Measurements from ENCODE around the gene APOL2.
"Not testable (repeated sequence)": the region's sequence is repeated elsewhere in the genome, so short reads cannot be mapped to it uniquely, and the experiment has no call there.

The APOL2 gene

GRCh38 chr22:36239401-36240171, at the start of gene APOL2:
TSS of gene APOL2 (minus strand) at chr22:36239527. CDS start at chr22:36233162, 6,365 bp downstream.
- DNase-seq (ENCODE audit: low read depth, low spot score) = peak; percentile 64

DNA sequence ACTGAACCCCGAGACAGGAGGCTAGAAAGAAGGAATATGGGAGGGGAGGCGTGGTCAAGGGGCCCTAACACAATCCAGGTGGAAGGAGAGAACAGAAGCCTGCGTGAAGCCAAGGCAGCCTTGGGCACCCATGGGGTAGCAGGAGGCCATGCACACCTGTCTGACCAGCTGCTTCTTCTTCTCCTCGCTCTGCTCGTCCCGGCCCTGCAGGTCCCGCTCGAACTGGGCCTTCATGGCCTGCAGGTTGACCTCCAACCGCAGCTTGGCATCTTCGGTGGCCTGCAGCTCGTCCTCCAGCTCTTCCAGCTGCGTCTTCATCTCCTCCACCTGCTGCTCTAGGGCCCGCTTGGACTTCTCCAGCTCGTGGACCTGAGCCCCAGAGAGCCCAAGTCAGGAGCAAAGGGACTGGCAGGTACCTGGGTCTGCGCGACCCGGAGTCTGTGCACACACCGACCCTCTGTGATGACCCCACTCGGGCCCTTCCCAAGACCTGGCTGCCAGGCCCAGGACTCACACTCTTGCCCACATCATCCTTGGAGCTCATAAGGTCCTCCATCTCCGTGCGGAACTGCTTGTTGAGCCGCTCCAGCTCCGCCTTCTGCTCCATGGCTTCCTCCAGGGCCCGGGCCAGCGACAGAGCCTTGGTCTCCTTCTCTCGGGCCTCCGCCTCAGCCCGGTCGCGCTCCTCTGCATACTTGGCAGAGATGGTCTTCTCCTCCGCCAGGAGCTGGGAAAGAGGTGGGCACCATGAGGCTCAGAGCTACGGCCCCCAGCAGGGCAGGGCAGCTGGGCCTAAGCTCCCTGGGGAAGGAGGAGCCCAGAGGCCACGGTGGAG, 49.5 kb upstream of the APOL2 start:
- no peak for DNase-seq (ENCODE audit: low read depth, low spot score)

DNA sequence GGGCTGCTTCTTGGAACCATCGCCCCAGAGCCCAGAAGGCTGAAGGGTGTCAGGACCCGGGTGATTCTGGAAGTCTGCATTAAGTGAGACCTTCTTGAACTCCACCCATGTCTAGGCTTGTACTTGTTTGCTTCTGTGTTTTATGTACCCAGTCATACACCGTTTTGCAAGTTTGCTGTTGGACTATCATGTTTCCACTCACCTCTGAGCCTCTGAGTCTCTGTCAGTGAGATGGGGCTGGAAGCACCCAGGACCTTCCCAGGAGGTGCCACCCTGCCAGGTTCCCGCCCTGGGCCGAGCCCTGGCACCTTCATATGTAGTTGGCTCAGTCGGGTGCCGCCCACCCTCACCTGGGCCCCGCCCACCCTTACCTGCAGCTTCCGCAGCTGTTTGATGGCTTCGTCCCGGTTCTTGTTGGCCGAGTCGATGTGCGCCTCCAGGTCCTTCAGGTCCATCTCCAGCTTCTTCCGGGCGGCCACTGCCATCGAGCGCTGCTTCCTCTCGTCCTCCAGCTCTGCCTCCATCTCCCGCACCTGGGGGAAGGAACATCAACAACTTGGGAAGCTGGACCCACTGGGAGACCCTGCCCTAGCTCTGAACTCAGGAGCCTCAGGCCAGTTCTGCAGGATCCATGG, 48.7 kb upstream of the APOL2 start:
- no peak for DNase-seq (ENCODE audit: low read depth, low spot score)

- peak; percentile 17 for DNase-seq (ENCODE audit: low read depth, low spot score)
Measured at GRCh38 chr22:36286096-36286957, 47.0 kb upstream of the APOL2 start.

DNA sequence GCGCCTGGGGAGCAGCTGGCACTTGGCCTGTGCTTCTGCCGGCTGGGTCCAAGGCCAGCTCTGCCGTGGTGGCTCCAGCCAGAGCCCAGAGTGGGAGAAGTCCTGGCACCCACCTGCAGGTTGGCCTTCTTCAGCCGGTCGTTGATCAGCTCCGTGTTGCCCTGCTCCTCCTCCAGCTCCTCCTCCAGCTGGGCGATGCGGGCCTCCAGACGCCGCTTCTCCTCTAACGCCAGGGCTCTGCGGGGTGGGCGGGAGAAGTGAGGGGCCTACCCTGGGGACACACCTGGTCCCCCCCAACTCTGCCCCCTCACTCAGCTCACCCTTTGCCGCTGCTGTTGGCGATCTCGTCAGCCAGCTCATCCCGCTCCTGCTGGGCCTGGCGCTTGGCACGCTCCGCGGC, 46.2 kb upstream of the APOL2 start:
- DNase-seq (ENCODE audit: low read depth, low spot score) = no peak

DNA sequence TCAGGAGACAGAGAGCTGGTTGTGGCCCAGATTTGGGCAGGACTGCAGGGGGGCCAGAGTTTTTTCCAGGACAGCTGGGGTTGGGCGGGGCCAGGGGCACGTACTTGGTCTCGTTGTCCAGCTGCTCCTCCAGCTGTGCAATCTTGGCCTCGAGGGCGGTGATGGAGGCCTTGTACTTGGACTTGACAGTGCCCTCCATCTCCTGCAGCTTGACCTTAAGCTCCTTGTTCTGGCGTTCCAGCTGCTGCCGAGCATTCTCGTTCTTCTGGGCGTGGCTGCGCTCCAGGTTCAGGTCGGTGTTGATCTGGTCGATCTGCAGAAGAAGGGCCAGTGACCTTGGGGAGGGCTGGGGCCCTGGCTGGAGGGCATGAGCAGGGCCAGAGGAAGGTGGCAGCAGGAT, 45.7 kb upstream of the APOL2 start:
- no peak for DNase-seq (ENCODE audit: low read depth, low spot score)

DNA sequence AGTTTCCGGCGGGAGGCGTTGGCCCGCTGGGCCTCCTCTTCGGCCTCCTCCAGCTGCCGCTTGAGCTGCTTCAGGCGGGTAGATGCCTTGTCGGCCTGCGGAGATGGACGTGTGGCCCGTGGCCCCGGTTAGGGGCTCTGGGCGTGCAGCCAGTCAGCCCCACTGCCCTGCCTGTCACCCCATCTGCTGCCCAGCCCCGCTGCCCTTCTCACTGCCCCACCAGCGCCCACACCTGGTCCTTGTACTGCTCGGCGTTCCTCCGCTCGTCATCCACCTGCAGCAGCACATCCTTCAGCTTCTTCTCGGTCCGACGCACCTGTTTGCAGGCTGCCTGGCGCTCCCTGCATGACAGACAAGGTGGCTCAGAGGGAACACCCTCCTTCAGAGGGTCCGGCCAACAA, 44.8 kb upstream of the APOL2 start:
- DNase-seq (ENCODE audit: low read depth, low spot score) = no peak

DNA sequence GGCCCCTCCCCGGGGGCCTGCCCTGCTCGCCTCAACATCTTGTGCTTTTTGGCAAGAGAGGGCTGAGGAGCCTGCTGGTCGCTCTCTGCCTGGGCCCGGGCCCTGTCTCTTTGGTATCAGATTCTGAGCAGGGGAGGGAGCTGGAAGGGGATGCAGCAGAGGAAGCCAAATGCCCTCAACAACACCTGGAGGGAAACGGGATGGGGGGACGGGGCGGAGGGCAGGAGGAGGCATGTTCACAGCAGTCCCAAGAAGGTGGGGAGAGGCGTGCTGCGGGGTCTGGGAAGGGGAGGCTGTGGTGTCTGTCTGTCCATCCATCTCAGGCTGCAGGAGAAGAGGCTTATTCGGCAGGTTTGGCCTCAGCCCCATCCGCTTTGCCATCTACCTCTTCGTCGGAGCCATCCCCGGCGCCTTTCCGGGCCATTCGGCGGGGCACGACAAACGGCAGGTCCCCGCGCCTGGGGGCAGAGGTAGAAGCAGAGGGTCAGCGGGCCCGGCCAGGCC, 43.1 kb upstream of the APOL2 start:
- no peak for DNase-seq (ENCODE audit: low read depth, low spot score)

DNA sequence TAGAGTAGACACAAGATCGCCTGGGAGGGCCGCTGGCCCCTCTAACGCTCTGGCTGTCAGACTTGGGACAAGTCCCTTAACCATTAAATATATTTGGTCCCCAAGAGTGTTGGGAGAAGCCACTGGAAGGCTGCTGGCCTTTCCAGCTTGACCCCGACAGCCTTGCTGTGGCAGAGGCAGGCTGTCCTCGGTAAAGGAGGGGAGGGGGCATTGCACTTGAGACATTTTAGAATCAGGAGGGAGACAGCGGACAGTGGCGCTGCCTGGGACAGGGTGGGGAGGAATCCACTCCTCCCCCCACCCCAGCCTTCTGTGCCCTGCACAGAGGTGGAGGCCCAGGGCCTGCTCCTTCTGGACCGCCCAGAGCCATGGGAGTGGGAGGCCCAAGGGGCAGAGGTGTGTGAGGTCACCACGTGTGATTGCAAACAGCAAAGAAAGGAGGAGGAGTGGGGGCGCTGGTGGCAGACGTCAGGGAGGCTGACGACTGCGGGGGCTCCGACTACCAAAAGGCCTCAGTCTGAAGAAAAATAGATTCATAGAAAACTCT, 42.5 kb upstream of the APOL2 start:
- no peak for DNase-seq (ENCODE audit: low read depth, low spot score)

GRCh38 chr22:36280379-36280778, 41.1 kb upstream of the APOL2 start:
- DNase-seq (ENCODE audit: low read depth, low spot score) = no peak

DNA sequence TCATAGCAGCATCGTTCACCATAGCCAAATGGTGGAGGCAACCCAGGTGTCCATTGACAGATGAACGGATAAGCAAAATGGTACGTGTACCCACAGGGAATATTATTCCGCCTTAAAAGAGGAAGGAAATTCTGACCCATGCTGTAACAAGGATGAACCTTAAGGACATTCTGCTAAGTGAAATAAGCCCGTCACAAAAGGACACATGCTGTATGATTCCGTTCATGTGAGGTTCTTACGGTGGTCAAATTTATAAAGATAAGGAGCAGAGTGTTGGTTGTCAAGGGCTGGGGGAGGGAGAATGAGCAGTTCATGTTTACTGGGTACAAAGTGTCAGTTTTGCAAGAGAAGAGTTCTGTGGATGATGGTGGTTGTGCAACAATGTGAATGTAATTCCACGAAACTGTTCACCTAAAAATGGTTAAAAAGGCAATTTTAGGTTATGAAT, 39.9 kb upstream of the APOL2 start:
- no peak for DNase-seq (ENCODE audit: low read depth, low spot score)

DNA sequence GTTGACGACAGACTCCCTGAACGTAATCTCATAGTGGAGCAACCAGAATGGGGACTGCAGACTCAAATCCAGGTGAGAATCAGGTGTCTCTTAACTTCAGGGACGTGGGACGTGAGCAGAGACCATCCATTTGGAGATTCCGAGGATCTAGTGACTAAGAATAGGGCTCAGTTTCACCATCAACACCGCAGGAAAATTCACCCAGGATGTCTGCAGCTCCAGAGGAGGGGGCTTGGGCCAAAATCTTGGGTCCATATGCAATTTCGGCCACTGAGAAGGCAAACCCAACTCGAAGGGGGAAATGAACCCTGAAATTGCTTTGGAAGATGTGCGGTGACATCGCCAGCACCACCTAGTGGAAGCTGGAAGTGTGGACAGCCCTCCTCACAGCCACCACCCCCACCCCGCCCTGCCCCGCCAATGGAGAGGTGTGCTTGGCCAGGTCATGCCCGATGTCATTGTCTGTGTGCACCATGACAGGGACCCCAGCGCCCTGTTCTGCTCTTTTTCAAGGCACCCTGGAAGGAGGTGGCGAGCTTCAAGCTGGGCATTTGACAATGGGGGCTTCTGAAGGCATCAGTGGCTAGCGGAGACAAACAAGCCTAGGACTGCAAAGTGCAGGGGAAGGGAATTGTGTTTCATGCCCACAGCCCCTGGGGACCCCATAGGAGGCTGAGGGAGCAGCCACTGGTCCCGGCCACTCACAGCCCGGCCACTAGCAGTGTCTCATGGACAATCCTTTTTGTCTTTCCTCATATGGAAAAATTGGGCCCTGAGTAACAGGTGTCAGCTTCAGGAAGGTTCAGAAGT, 38.4 kb upstream of the APOL2 start:
- DNase-seq (ENCODE audit: low read depth, low spot score) = peak; percentile 39

DNA sequence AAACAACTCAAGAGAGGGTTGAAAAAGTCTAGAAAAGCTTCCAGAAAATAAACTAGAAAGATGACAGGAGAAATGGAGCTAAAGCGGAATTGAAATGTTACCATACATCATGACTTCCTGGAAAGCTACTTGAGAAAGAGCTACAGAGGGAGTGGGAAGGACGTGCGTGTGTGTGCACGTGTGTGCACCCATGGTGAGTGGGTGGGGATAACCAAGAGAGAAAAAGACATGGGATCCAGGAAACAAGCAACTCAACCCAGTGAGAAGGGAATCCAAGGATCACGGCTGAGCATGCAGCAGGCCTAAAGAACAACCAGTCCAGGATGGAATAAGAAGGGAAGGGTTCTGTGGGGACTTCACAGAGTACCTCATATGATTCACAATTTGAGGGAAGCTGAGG, 35.2 kb upstream of the APOL2 start:
- no peak for DNase-seq (ENCODE audit: low read depth, low spot score)

DNA sequence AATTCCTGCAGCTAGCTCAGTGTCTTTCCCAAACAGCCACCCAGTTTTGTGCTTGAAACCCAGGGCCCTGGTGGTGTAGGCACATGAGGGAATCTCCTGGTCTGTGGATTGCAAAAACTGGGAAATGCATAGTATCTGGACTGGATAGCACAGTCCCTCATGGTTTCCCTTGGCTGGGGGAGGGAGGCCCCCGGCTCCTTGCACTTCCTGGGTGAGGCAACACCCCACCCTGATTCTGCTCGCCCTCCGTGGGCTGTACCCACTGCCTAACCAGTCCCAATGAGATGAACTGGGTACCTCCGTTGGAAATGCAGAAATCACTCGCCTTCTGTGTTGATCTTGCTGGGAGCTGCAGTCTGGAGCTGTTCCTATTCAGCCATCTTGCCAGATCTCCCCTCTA, 32.6 kb upstream of the APOL2 start:
- DNase-seq (ENCODE audit: low read depth, low spot score) = not testable (repeated sequence)

GRCh38 chr22:36271231-36271630, 31.9 kb upstream of the APOL2 start:
- DNase-seq (ENCODE audit: low read depth, low spot score) = not testable (repeated sequence)

DNA sequence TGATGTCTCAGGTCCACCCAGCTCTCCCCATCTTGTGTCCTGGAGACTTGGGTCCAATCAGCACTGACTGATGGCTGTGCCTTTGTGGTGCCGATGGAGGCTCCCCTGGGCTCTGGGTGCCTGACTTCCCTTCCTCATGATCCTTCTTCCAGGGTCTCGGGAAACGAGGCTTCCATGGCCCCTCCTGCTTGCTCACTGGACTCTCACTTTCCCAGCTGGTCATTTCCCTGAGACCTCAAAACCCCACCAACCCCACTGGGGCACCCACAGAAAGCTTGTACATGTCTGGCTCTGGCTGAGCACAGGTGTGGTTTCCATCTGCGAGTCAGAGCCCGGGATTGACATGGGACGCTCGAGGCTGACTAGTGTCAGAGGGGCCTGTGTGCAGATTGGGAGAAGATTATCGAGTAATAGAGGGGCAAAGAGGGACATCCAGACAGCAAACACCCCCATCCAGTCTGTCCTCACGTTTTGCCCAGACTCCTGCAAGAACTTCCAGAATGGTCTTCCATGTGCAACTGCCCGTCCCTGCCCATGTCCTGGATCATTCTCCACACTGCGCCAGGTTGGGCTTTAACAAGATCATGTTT, 28.7 kb upstream of the APOL2 start:
- DNase-seq (ENCODE audit: low read depth, low spot score) = no peak

- DNase-seq (ENCODE audit: low read depth, low spot score) = no peak
Measured at GRCh38 chr22:36267058-36267457, 27.7 kb upstream of the APOL2 start.

GRCh38 chr22:36263886-36264664, 24.7 kb upstream of the APOL2 start:
- DNase-seq (ENCODE audit: low read depth, low spot score) = not testable (repeated sequence)

DNA sequence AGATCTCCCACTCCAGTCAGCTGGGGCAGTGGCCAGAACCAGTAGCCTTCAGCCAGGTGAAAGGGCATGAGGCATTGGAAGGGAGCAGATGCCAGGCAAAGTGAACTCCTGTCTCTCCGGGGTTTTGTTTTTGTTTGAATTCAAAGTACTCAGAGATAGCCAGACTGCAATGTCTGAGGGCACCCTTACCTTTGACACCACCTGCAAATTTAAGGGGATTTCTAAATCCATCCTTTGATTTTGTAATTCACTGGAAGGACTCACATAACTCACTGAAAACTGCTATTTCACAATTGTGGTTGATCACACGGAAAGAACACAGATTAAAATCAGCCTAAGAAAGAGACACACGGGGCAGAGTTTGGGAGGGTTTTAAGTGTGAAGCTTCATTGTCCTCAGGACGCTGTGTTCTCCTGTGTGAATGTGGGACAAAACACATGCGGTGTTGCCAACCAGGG, 23.9 kb upstream of the APOL2 start:
- DNase-seq (ENCODE audit: low read depth, low spot score) = not testable (repeated sequence)
